GM21619 (cell line): ENCODE results near the gene DNAH1.

Source experiments
- ATAC-seq: cut with Tn5 transposase; IDR thresholded peaks from one replicate; pipeline ENCODE4 v1.9.1; 2021; ENCODE audit not compliant: unreplicated experiment

Gene DNAH1

DNA sequence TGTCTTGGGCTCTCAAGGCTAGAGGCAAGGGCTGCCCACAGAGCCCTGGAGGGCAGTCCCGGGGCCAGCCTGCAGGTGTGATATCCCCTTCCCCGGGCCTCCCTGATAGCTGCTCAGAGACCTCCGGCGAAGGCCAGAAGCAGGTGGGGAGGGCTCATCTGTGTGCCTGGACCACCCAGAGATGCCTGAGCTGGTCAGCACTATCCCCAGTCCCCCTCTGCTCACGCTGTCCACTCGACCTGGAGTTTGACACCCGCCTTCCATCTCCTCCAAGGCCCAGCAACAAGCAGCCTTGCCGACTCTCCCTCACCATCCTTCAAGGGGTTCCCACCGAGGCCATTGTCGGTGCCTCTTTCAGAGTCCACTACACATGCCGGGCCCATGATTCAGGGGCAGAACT lies 39.4 kb downstream of the DNAH1 start:
- ATAC-seq, result no peak

DNA sequence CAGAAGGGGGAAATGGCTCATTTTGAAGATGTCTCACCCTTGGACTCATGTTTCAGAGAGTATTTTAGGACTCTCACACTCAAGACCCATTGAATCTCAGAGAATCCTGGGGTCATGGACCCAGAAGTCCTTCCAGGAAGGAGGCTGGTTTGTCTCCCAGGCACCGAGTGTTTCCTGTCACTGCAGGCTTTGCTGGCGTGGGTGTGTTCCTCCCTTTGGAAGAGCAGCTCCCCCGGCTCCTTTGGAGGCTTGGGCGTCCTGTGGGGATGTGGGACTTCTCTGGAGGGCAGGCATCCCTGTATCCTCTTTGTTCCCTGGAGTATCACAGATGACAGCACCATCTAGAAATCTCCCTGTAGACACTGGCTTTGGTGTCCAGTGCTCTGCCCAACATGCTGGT lies 40.0 kb downstream of the DNAH1 start:
- no peak for ATAC-seq

DNA sequence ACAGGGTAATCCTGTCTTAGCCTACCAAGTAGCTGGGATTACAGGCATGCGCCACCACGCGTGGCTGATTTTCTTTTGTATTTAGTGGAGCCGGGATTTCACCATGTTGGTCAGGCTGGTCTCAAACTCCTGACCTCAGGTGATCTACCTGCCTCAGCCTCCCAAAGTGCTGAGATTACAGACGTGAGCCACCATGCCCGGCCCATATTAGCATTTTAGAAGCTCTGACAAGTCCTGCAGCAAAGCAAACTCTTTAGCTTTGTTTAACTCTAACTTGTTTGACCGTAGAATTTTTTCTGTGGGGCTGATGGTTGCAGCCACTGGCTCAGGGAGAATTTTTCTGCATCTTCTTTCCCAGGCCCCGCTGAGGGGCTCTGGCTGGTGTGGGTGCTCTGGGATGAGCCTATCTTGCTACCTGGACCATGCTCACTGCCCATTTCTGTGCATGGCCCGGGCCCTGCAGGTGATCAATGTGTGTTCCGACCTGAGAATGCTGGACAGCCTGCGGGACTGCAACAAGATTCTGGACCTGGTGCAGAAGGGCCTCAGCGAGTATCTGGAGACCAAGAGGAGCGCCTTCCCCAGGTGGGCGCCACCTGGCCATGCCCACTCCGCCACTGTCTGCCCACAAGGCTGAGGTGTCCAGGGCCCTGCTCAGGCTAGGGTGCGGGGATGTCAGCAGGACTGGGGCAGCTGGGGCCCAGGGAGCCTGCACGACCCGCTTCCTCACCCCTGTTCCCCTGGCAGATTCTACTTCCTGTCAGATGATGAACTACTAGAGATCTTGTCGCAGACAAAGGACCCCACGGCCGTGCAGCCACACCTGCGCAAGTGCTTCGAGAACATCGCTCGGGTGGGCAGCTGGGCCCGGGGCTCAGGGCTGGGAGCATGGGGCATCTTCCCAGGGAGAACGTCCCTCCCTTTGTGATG lies 41.3 kb downstream of the DNAH1 start:
- no peak for ATAC-seq

DNA sequence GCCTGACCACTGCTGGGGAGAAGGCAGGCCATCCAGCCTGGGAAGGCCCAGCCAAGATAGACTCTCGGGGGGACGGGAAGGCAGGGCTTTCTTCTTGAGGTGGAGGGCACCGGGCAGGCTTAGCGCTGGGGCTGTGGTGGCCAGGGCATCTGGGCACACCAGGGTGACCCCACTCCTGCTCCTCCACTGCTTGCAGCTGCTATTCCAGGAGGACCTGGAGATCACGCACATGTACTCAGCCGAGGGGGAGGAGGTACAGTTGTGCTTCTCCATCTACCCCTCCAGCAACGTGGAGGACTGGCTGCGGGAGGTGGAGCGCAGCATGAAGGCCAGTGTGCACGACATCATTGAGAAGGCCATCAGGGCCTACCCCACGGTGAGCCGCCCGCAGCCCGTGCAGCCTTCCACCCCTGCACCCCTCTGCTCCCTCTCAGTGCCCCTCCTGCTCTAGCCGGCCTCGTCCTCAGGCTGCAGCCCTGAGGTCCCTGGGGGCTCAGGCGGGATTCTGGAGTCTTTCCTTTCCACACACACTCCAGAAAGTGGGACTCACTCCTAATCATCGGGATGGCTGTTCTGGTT lies 42.3 kb downstream of the DNAH1 start:
- ATAC-seq, result no peak

DNA sequence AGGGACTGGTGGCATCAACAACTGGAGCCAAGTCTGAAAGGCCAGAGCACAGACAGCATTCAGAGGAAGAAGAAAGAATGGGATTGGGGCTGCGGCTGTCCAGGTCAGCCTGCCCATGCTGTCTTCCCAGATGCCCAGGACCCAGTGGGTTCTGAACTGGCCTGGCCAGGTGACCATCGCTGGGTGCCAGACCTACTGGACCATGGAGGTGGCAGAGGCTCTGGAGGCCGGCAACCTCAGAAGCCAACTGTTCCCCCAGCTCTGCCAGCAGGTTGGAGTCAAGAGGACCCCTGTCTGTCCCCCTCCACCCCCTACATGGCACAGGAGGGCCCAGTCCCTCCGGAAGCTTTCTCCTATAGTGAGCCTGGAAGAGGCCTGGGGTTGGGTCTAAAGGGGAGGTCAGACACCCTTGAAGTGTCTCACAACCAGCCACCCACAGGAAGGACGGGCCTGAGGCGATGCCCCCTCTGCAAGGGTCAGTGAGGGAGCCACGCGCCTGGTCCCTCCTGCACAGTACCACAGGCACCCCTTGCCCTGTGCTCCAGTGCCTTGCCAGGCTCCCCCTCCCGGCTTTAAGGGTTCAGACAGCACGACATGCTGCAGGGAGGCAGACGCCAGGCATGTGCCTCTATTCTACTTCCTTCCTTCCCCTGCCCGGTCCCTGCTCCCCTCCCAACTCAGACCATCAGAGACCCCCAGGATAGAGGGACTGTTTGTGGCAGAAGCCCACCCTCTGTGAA lies 43.2 kb downstream of the DNAH1 start:
- no peak for ATAC-seq

DNA sequence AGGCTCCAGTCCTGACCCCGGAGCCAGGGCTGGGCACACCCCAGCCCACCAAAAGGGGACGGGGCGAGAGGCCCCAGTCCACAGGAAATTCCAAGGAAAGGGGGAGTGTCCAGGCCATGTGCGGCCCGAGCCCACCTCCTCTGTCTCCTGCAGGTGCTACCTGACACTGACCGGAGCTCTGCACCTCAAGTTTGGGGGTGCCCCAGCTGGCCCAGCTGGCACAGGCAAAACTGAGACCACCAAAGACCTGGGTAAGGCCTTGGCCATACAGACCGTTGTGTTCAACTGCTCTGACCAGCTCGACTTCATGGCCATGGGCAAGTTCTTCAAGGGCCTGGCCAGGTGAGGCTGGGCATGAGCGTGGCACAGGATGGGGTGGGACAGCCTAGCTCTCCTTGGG lies 44.9 kb downstream of the DNAH1 start:
- no peak for ATAC-seq

DNA sequence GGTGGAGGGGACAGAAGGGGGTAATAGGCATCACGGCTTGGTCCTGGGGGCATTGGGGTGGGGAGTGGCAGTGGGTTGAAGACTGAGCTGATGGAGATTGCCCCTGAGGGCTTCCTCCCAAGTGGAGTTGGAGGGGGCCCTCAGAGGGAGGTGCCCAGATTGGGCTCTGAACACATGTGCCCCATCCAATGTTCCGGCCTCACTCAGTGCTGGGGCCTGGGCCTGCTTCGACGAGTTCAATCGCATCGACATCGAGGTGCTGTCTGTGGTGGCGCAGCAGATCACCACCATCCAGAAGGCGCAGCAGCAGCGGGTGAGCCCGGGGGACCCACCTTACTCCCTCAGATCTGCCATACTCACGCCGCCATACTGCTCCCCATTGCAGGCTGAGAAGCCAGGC lies 45.3 kb downstream of the DNAH1 start:
- ATAC-seq, result no peak

DNA sequence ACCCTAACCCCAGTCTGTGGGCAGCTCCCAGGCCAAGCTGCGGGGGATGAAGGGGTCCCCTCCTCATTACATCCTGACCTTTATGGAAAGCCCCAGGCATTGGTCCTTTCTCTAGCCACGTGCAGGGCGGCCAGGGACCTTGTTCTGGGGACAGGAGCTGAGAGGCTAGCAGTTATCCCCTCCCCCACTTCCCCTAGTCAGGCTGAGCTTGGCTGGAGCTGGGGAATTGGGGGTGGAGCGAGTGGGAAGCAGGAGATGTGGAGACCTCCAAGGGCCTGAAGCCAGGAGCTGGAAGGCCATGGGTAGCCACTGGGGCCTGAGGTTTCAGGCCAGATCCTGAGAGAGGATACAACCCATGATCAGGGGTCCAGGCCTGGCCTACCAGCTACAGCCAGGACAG lies 45.8 kb downstream of the DNAH1 start:
- no peak for ATAC-seq

DNA sequence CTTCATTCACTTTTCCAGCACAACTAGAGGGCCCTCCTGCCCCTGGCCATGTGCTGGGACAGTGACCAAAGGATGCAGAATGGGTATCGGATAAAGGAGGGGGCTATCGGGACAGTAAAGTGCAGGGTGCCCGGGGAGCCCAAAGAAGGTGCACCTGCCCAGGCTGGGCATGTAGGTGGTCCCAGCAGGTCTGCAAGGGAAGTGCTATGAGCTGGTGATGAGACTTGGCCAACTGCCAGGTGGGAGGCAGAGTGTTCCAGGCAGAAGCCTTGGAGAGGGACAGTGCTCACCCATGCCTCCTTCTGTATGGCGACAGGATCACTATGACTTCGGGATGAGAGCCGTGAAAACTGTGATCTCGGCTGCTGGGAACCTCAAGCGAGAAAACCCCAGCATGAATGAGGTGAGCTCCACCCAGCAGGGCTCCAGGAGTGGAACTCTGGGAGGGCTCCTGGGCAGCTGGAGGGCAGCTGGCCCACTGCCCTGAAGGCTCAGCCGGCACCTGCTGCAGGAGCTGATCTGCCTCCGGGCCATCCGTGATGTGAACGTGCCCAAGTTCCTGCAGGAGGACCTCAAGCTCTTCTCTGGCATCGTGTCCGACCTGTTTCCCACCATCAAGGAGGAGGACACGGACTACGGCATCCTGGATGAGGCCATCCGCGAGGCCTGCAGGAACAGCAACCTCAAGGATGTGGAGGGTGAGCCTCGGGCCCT lies 48.4 kb downstream of the DNAH1 start:
- no peak for ATAC-seq

DNA sequence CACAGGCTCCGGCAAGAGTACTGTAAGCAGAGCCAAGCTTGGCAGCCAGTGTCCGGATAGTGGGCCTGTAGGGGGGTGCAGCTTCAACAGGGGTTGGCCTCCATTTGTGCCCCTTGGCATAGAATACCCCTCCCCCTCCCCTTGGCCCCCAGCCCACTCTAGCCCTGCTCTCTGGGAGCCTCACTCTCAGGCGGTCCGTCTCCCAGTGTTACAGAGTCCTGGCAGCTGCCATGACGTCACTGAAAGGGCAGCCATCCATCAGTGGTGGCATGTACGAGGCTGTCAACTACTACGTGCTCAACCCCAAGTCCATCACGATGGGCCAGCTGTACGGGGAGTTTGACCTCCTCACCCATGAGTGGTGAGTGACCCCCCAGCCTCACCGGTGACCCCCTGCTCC lies 50.4 kb downstream of the DNAH1 start:
- ATAC-seq, result no peak

DNA sequence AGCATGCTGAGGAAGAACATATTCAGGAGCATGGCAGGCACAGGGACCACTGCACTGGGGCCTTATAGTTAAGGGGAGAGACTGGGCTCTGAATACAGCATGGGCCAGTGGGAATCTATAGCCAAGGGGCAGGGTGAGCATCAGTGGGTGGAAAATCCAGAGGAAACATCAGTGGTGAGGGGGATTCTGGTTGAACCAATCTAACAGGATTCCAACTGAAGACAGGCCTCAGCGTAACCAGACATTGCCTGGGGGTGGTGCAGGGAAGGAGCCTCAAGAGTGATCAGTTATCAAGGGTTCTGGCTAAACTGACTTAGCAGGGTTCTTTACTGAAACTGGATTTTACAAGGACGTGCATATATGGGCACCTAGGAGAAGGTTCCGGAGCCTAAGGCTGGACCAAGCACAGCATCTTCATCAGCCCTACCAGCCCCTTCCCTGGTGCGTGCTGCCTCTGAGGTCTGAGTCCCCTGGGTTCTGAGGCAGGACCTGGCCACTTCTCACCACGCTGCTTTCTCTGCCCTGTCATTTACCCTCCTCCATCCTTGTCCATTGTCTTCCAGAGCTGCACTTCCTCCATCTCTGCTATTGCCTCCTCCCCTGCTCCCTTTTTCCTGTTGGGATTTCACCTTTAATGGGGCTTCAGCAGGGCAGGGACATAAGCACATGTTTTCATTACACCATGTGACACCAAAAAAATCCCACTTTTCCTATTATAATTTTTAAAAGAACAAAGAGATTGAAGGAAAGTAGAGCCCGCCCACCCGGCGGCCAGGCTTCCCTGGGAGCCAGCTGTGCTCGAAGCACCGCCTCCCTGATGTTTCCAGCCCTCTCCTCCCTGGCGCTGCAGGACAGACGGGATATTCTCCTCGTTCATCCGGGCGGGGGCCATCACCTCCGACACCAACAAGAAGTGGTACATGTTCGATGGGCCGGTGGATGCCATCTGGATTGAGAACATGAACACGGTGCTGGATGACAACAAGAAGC lies 52.1 kb downstream of the DNAH1 start:
- no peak for ATAC-seq

DNA sequence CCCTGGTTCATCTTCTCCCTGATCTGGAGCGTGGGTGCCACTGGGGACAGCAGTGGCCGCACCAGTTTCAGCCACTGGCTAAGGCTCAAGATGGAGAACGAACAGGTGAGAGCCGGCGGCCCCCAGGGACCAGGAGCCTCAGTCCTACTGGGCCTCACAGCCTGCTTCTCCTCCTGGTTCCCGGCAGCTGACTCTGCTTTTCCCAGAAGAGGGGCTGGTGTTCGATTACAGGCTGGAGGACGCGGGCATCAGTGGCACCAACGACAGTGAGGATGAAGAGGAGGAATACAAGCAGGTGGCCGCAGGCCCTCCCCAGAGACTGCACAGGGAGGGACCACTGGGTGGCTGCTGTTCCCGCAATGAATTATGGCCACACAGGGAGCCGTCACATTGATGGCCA lies 54.4 kb downstream of the DNAH1 start:
- ATAC-seq, result no peak

DNA sequence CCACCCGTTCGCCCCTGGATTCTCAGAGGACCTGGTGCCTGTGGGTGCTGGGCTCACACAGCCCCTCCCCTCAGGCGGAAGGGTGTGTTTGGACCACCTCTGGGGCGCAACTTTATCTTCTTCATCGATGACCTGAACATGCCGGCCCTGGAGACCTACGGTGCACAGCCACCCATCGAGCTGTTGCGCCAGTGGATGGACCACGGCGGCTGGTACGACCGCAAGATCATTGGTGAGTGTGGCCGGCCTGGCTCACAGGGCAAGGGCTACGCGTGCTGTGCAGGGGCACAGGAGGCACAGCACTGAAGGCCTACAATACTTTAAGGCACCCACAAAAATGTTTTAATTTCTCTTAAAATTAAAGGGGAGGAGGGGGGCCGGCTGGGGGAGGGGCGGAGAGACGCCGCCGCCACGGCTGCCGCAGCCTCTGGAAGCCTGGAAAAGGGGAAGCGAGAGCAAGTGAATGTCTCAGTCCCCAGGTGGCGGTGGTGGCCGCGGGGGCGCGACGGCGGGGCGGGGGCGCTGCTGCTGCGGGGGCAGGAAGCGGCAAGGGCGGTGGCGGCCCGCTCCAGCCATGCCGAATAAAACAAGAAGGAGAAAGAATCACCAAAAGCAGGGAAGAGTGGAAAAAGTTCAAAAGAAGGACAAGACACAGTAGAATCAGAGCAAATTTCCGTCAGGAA lies 56.8 kb downstream of the DNAH1 start:
- ATAC-seq, result no peak

DNA sequence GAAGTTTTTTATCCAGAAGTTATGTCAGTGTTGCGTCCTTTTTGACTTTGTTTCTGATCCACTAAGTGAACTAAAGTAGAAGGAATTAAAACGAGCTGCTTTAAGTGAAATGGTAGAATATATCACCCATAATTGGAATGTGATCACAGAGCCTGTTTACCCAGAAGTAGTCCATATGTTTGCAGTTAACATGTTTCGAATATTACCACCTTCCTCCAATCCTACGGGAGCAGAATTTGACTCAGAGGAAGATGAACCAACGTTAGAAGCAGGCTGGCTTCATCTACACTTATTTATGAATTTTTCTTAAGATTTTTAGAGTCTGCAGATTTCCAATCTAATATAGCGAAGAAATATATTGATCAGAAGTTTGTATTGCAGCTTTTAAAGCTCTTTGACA lies 57.6 kb downstream of the DNAH1 start:
- no peak for ATAC-seq

DNA sequence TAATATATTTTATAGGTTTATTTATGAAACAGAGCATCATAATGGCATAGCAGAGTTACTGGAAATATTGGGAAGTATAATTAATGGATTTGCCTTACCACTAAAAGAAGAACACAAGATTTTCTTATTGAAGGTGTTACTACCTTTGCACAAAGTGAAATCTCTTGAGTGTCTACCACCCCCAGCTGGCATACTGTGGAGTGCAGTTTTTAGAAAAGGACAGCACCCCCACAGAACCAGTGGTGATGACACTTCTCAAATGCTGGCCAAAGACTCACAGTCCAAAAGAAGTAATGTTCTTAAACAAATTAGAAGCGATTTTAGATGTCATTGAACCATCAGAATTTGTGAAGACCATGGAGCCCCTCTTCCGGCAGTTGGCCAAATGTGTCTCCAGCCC lies 58.1 kb downstream of the DNAH1 start:
- ATAC-seq, result no peak

DNA sequence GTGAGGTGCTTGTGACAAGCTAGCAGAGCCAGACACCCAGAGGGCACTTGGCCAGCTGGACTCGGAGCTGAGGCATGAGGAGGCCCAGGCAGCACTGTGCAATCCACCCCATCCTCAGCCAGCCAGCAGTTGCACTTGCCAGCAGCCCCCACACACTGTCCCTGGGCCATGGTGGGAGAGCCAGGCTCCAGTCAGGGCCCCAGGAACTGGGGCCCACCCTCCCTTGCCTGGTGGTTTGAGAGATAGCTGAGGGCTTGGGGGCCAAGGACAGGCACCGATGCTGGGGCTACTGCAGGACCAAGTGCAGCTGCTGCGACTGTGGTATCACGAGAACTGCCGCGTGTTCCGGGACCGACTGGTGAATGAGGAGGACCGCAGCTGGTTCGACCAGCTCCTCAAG lies 63.5 kb downstream of the DNAH1 start:
- ATAC-seq, result no peak

DNA sequence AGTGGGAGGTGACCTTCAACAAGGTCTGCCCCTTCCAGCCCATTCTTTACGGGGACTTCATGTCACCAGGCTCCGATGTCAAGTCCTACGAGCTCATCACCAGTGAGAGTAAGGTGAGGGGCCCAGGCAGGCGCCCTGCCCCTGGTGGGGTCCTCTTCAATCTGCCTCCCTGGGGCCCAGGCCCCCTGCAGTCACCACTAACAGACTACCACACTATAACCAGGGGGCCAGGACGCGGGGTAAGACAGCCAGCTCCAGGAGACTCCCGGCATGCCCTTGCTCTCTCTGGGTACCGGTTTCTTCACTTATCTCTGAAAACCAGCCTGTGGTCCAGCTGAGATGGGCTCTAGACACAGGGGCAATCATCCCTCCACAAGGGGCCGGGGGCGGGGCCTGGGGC lies 63.9 kb downstream of the DNAH1 start:
- ATAC-seq, result no peak

DNA sequence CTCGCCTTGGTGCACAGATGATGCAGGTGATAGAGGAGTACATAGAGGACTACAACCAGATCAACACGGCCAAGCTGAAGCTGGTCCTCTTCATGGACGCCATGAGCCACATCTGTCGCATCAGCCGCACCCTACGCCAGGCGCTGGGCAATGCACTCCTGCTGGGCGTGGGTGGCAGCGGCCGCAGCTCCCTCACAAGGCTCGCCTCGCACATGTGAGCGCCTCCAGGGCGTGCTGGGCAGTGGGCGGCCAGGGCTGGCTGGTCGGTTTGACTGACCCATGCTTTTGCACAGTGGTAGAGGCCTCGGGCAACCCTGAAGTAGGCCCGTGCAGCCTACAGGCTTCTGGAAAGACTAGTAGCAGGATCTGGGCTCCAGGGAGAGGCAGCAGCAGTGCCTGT lies 65.5 kb downstream of the DNAH1 start:
- ATAC-seq, result no peak

DNA sequence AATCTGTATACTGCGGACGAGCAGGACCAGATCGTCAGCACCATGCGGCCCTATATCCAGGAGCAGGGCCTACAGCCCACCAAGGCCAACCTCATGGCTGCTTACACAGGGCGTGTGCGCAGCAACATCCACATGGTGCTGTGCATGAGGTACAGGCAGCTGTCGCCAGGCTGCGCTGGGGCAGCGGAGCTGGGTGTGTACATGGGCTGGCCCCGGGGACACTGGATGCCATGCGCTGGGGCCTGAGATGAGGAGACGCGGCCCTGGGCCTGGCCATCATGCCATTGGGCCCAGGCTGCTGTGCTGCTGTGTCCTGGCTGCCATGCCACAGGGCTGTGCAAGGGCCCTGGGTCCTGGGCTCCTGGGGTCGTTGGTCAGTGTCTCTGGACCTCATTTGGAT lies 67.3 kb downstream of the DNAH1 start:
- no peak for ATAC-seq
